ENCODE measurements around the gene FMO5.

DNA sequence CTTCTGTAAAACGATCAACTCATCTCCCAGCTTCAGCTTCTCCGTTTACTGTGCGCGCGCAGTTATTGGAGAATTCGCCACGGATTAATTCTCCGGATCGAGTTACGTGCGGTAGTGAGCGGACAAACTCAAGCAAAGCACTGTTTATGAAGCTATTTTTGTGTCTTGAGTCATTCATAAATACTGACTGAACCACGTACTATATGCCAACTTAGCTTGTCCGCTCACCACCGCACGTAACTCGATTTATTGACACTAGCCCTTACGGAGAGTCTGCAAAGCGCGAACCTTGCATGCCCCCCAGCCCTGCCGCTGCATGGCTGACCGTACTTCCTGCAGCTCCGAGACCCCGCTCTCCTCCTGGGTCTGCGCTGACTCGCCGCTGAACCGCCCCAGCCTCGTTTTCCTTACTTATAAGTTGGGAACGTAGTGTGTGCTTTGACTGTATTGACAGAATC lies 18.1 kb upstream of the FMO5 start:
- TF ChIP-seq POLR2A (IDR thresholded peaks at IDR 0.05) (no peak), POLR2AphosphoS5 (IDR thresholded peaks at IDR 0.05) (no peak), EP300 (IDR thresholded peaks at IDR 0.05) (no peak)
- TF ChIP-seq, protein P1, sequence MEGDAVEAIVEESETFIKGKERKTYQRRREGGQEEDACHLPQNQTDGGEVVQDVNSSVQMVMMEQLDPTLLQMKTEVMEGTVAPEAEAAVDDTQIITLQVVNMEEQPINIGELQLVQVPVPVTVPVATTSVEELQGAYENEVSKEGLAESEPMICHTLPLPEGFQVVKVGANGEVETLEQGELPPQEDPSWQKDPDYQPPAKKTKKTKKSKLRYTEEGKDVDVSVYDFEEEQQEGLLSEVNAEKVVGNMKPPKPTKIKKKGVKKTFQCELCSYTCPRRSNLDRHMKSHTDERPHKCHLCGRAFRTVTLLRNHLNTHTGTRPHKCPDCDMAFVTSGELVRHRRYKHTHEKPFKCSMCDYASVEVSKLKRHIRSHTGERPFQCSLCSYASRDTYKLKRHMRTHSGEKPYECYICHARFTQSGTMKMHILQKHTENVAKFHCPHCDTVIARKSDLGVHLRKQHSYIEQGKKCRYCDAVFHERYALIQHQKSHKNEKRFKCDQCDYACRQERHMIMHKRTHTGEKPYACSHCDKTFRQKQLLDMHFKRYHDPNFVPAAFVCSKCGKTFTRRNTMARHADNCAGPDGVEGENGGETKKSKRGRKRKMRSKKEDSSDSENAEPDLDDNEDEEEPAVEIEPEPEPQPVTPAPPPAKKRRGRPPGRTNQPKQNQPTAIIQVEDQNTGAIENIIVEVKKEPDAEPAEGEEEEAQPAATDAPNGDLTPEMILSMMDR (IDR thresholded peaks at IDR 0.05): no peak
